Loucy (cell line): ENCODE data around the gene UBE3C.

Experiments
- H2AFZ ChIP-seq: fragments of 200-600 bp; sonication (generic); 2 replicates; pipeline ENCODE4 v1.6.0; 2016; ENCODE audit warnings: antibody characterized with exemption, mild to moderate bottlenecking, low read length, moderate library complexity
- H3F3A ChIP-seq: fragments of 200-600 bp; 2 replicates; pipeline ENCODE4 v1.6.0; 2016; ENCODE audit warnings: antibody characterized with exemption, low read depth, mild to moderate bottlenecking
- H3K27me3 ChIP-seq: fragments of 200-600 bp; sonication (generic); 2 replicates; pipeline ENCODE4 v1.6.1; 2014; ENCODE audit warnings: low read length, mild to moderate bottlenecking; ENCODE audit not compliant: insufficient read depth, poor library complexity, severe bottlenecking
- H3K36me3 ChIP-seq: fragments of 200-600 bp; sonication (generic); 2 replicates; pipeline ENCODE4 v1.6.1; 2016; ENCODE audit warnings: low read length; ENCODE audit not compliant: insufficient read depth
- H3K4me1 ChIP-seq: fragments of 200-600 bp; sonication (generic); 2 replicates; pipeline ENCODE4 v1.5.1; 2014; ENCODE audit warnings: low read length, mild to moderate bottlenecking; ENCODE audit not compliant: insufficient read depth, poor library complexity, severe bottlenecking
- H3K4me2 ChIP-seq: fragments of 200-600 bp; sonication (generic); 2 replicates; pipeline ENCODE4 v1.6.0; 2014; ENCODE audit warnings: antibody characterized with exemption, low read length, low read depth, mild to moderate bottlenecking; ENCODE audit not compliant: poor library complexity, severe bottlenecking
- H3K4me3 ChIP-seq: fragments of 200-600 bp; sonication (generic); 2 replicates; pipeline ENCODE4 v1.5.1; 2014; ENCODE audit warnings: low read length, mild to moderate bottlenecking, mixed read lengths; ENCODE audit not compliant: poor library complexity, severe bottlenecking
- H3K79me2 ChIP-seq: fragments of 200-600 bp; sonication (generic); 2 replicates; pipeline ENCODE4 v1.6.1; 2014; ENCODE audit warnings: low read length; ENCODE audit not compliant: insufficient read depth
- H3K9ac ChIP-seq: fragments of 200-600 bp; sonication (generic); 2 replicates; pipeline ENCODE4 v1.6.0; 2014; ENCODE audit warnings: mild to moderate bottlenecking, low read depth, low read length, moderate library complexity; ENCODE audit not compliant: poor library complexity, severe bottlenecking
- H3K9me2 ChIP-seq: fragments of 200-600 bp; sonication (generic); replicated peaks from 2 replicates; pipeline ENCODE4 v1.6.1; 2016; ENCODE audit warnings: low read depth, low read length, mixed read lengths
- H3K9me3 ChIP-seq: fragments of 200-600 bp; sonication (generic); 2 replicates; pipeline ENCODE4 v1.6.1; 2014; ENCODE audit warnings: mild to moderate bottlenecking, antibody characterized with exemption, low read length, low read depth; ENCODE audit not compliant: insufficient read depth
- H4K20me1 ChIP-seq: fragments of 200-600 bp; sonication (generic); 2 replicates; pipeline ENCODE4 v1.6.0; 2014; ENCODE audit warnings: antibody characterized with exemption, low read length, mild to moderate bottlenecking; ENCODE audit not compliant: insufficient read depth, poor library complexity, severe bottlenecking
- EZH2phosphoT487 ChIP-seq: fragments of 200-600 bp; IDR thresholded peaks from 2 replicates; pipeline ENCODE4 v1.6.1; 2018; ENCODE audit warnings: antibody characterized with exemption, mild to moderate bottlenecking, moderate library complexity, borderline replicate concordance
- TF ChIP-seq, protein P1 (sequence below): fragments of 200-600 bp; sonication (generic); conservative IDR thresholded peaks from 2 replicates; pipeline ENCODE4 v1.5.1; 2014; ENCODE audit warnings: mild to moderate bottlenecking, antibody characterized with exemption, low read length

The UBE3C gene

DNA sequence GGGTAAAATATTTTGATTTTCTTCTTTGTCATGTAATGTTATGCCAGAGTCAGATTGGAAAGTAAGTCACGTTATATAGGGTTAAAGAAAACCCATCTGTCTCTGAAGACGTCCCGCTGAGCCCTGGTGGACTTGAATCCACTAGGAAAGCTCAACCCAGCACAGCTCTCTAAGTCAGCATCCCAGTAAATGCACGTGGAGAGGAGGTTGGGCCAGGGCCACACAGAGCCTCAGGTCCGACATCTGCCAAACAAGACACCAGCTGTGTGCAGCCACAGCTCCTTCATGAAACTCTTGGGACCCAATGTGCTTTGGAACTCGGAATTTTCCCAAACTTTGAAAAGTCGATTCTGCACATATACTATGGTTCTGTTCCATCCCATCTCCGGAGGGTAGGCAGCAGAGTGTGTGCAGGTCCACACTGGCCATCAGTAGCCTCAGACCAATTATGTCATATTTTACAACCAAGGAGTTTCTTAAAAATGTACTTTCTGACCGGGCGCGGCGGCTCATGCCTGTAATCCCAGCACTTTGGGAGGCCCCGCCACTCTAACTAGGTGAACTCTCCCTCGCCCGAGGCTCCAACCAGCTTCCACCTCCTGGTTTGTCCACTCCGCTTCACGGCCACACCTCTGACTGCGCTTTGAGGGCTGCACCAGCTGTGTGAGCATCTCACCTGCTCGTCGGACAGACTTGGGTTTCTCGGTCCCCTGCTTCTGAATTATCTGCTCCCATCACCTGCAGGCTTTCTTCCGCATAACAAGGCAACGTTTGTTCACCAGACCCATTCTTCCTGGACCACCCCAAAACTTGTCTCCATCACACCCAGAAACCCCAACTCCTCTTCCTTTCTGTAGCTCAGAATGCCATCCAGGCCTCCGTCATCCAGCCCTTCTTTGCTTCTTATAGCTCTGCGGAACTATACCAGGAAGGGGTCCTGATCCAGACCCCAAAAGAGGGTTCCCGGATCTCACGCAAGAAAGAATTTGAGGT, 168.4 kb downstream of the UBE3C start:
- H3F3A ChIP-seq, result peaks cover 1% of the 10 kb centered on the region
- no peak for TF ChIP-seq EZH2phosphoT487
- TF ChIP-seq, protein P1, sequence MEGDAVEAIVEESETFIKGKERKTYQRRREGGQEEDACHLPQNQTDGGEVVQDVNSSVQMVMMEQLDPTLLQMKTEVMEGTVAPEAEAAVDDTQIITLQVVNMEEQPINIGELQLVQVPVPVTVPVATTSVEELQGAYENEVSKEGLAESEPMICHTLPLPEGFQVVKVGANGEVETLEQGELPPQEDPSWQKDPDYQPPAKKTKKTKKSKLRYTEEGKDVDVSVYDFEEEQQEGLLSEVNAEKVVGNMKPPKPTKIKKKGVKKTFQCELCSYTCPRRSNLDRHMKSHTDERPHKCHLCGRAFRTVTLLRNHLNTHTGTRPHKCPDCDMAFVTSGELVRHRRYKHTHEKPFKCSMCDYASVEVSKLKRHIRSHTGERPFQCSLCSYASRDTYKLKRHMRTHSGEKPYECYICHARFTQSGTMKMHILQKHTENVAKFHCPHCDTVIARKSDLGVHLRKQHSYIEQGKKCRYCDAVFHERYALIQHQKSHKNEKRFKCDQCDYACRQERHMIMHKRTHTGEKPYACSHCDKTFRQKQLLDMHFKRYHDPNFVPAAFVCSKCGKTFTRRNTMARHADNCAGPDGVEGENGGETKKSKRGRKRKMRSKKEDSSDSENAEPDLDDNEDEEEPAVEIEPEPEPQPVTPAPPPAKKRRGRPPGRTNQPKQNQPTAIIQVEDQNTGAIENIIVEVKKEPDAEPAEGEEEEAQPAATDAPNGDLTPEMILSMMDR, result no peak
- H3K4me2 ChIP-seq, result peak overlapping the region; percentile 41
- no peaks in the 10 kb centered on the region for H3K9me2 ChIP-seq
- no peaks in the 10 kb centered on the region for H3K27me3 ChIP-seq
- H4K20me1 ChIP-seq, result no peaks in the 10 kb centered on the region
- H3K79me2 ChIP-seq, result peaks cover 6% of the 10 kb centered on the region; the same call in 1 of the 2 replicates
- peaks cover 74% of the 10 kb centered on the region for H3K4me1 ChIP-seq
- no peaks in the 10 kb centered on the region for H3K36me3 ChIP-seq
- peak overlapping the region; percentile 60 for H3K9ac ChIP-seq
- no peaks in the 10 kb centered on the region for H3K9me3 ChIP-seq
- peak overlapping the region; percentile 72; the same call in 1 of the 2 replicates for H2AFZ ChIP-seq
- H3K4me3 ChIP-seq, result peak overlapping the region; percentile 19

DNA sequence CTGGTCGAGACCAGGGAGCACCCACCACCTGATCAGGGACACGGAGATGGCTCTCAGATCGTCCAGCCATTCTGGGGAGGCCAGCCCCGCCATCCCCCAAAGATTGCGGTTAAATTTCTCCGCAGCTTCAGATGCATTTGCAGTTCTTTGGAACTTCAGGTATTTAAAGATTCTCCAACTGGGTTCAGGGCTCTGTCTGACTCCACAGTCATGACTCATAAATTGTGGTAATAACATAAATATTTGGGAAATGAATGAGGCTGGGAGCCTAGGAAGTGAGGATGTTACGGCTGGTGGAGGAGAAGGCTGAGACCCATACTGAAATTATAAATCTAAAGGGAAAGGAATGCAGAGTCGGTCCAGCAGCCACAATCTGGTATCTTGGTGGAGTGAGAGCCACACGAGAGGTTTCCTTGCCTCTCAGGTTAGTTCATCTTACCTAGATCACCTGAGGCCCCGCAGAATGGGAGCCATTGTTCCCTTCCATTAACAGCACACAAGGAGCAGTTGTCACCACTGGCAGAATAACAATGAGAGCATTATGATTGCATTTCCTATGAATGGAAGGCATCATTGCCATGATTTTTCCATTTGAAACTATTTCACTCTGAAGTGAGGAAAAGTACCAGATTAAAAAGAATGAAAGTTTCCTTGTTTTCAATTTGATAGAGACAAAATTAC, 171.4 kb downstream of the UBE3C start:
- peak overlapping the region; percentile 24 for H3K9ac ChIP-seq

DNA sequence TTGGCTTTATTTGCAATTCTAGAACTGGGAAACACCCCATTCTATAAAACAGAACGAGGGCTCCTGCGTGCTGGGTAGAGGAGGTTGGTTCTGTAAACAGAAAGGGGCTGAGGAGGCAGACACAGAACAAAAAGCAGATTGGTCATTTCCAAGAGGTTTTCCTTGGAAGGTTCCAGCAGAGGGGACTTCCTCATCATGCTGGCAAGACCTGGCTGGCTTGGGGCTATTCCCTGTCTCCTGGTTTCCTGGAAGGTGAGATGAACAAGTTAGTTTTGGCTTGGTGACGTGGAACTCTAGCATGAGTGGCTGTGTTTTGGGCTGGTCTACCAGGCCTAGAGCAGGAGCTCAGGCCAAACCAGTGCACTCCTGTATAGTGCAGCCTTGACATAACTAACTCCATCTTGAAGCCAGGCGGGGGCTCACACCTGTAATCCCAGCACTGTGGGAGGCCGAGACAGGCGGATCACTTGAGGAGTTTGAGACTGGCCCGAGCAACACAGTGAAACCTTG, 172.0 kb downstream of the UBE3C start:
- no peaks in the 10 kb centered on the region for H3F3A ChIP-seq
- H3K4me2 ChIP-seq, result no peak overlapping the region
- peak overlapping the region; percentile 37; the same call in 1 of the 2 replicates for H2AFZ ChIP-seq
- no peaks in the 10 kb centered on the region for H3K27me3 ChIP-seq
- TF ChIP-seq, protein P1, result no peak
- no peak for TF ChIP-seq EZH2phosphoT487
- H3K9me3 ChIP-seq, result no peaks in the 10 kb centered on the region
- H3K9me2 ChIP-seq, result no peaks in the 10 kb centered on the region
- H3K79me2 ChIP-seq, result no peaks in the 10 kb centered on the region
- H3K4me3 ChIP-seq, result no peak overlapping the region
- peak overlapping the region; percentile 24 for H3K9ac ChIP-seq
- no peaks in the 10 kb centered on the region for H4K20me1 ChIP-seq
- H3K36me3 ChIP-seq, result no peaks in the 10 kb centered on the region
- peaks cover 53% of the 10 kb centered on the region for H3K4me1 ChIP-seq

More for the DNA sequence above, 171.4 kb downstream of the UBE3C start:
- no peak for TF ChIP-seq EZH2phosphoT487
- TF ChIP-seq, protein P1, result no peak
- Histone ChIP-seq H3K36me3 (no peaks in the 10 kb centered on the region), H3K4me3 (no peak overlapping the region), H3K79me2 (no peaks in the 10 kb centered on the region), H3K9me3 (no peaks in the 10 kb centered on the region), H3K27me3 (no peaks in the 10 kb centered on the region), H4K20me1 (no peaks in the 10 kb centered on the region), H2AFZ (peak overlapping the region; percentile 37), H3F3A (no peaks in the 10 kb centered on the region), H3K9me2 (no peaks in the 10 kb centered on the region), H3K4me2 (no peak overlapping the region), H3K4me1 (peaks cover 57% of the 10 kb centered on the region)
